Measurements from ENCODE around the gene PARP12. TPM values are rescaled to one million over a fixed set of nuclear protein-coding genes. Genes with fewer than 3 reads are reported as not detected.

Gene PARP12
- total RNA-seq, 1 donor from 2014 or later, result 16.4 TPM

GRCh38 chr7:140005754-140006503 lies 56.8 kb downstream of the PARP12 start:
- Histone ChIP-seq H3K9me3 (replicated peaks) (no peaks in the 10 kb centered on the region), H3K4me3 (no peak overlapping the region), H3K27me3 (ENCODE audit: low read depth) (peaks cover 3% of the 10 kb centered on the region), H3K27ac (replicated peaks) (no peak overlapping the region), H3K36me3 (no peaks in the 10 kb centered on the region), H3K4me1 (no peaks in the 10 kb centered on the region)
- DNase-seq, result no peak
- TF ChIP-seq, protein P1, sequence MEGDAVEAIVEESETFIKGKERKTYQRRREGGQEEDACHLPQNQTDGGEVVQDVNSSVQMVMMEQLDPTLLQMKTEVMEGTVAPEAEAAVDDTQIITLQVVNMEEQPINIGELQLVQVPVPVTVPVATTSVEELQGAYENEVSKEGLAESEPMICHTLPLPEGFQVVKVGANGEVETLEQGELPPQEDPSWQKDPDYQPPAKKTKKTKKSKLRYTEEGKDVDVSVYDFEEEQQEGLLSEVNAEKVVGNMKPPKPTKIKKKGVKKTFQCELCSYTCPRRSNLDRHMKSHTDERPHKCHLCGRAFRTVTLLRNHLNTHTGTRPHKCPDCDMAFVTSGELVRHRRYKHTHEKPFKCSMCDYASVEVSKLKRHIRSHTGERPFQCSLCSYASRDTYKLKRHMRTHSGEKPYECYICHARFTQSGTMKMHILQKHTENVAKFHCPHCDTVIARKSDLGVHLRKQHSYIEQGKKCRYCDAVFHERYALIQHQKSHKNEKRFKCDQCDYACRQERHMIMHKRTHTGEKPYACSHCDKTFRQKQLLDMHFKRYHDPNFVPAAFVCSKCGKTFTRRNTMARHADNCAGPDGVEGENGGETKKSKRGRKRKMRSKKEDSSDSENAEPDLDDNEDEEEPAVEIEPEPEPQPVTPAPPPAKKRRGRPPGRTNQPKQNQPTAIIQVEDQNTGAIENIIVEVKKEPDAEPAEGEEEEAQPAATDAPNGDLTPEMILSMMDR (IDR thresholded peaks at IDR 0.05; ENCODE audit: borderline replicate concordance), result peak; percentile 27
- intact Hi-C loops (cut with micrococcal nuclease), result loop anchor here (10.0 kb wide), 3 partner anchors 361 to 511 kb away; no protein-coding TSS in a partner anchor

- DNase-seq, result no peak
- TF ChIP-seq, protein P1 (IDR thresholded peaks at IDR 0.05; ENCODE audit: borderline replicate concordance), result no peak
- Histone ChIP-seq H3K4me3 (no peak overlapping the region), H3K27me3 (ENCODE audit: low read depth) (peaks cover 2% of the 10 kb centered on the region), H3K4me1 (no peaks in the 10 kb centered on the region), H3K9me3 (replicated peaks) (no peaks in the 10 kb centered on the region), H3K36me3 (no peaks in the 10 kb centered on the region), H3K27ac (replicated peaks) (no peak overlapping the region)
- intact Hi-C loops (cut with micrococcal nuclease), result loop anchor here (10.0 kb wide), 3 partner anchors 361 to 511 kb away; no protein-coding TSS in a partner anchor
Observed at GRCh38 chr7:140005341-140005740, 57.4 kb downstream of the PARP12 start.

- Histone ChIP-seq H3K9me3 (replicated peaks) (no peaks in the 10 kb centered on the region), H3K4me3 (no peak overlapping the region), H3K27me3 (ENCODE audit: low read depth) (no peaks in the 10 kb centered on the region), H3K27ac (replicated peaks) (no peak overlapping the region), H3K36me3 (no peaks in the 10 kb centered on the region), H3K4me1 (no peaks in the 10 kb centered on the region)
- no peak for DNase-seq
- intact Hi-C loops (cut with micrococcal nuclease), result loop anchor here (10.0 kb wide), 3 partner anchors 360 to 510 kb away; no protein-coding TSS in a partner anchor
- TF ChIP-seq, protein P1 (IDR thresholded peaks at IDR 0.05; ENCODE audit: borderline replicate concordance), result no peak
Observed at GRCh38 chr7:140004672-140005071, 58.1 kb downstream of the PARP12 start.

DNA sequence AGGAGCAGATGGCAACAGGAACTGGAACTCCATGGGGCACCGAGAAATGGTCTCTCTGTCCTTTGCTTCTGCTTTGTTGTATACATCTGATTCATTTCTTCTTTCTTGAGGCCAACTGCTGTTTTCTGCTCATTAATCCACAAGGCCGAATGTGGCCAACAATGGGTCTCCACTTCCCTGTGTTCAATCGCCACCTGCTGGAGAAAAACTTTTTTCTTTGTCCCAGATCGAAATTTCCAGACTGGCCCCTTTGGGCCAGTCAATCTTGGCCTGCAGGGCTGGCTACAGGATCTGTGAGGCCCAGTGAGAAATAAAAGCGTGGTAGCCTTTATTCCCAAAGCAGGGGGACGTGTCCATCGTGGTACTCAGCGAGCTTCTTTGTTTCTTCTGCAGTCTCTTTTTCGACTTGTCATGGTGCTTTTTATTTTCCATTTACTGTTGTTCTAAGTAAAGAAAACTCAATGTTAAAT lies 58.8 kb downstream of the PARP12 start:
- TF ChIP-seq, protein P1 (IDR thresholded peaks at IDR 0.05; ENCODE audit: borderline replicate concordance), result peak; percentile 52
- Histone ChIP-seq H3K9me3 (replicated peaks) (no peaks in the 10 kb centered on the region), H3K27me3 (ENCODE audit: low read depth) (no peaks in the 10 kb centered on the region), H3K4me1 (no peaks in the 10 kb centered on the region), H3K4me3 (no peak overlapping the region), H3K27ac (replicated peaks) (no peak overlapping the region), H3K36me3 (no peaks in the 10 kb centered on the region)
- no peak for DNase-seq
- intact Hi-C loops (cut with micrococcal nuclease), result loop anchor here (10.0 kb wide), 3 partner anchors 359 to 509 kb away; no protein-coding TSS in a partner anchor

GRCh38 chr7:140000666-140001268 lies 62.0 kb downstream of the PARP12 start:
- intact Hi-C loops (cut with micrococcal nuclease), result loop anchor here (10.0 kb wide), 3 partner anchors 356 to 506 kb away; no protein-coding TSS in a partner anchor
- Histone ChIP-seq H3K4me3 (no peak overlapping the region), H3K27ac (replicated peaks) (no peak overlapping the region), H3K27me3 (ENCODE audit: low read depth) (no peaks in the 10 kb centered on the region), H3K36me3 (no peaks in the 10 kb centered on the region), H3K9me3 (replicated peaks) (no peaks in the 10 kb centered on the region), H3K4me1 (no peaks in the 10 kb centered on the region)
- TF ChIP-seq, protein P1 (IDR thresholded peaks at IDR 0.05; ENCODE audit: borderline replicate concordance), result no peak
- no peak for DNase-seq
